Measurements from ENCODE around the gene TBX3.

The TBX3 gene

DNA sequence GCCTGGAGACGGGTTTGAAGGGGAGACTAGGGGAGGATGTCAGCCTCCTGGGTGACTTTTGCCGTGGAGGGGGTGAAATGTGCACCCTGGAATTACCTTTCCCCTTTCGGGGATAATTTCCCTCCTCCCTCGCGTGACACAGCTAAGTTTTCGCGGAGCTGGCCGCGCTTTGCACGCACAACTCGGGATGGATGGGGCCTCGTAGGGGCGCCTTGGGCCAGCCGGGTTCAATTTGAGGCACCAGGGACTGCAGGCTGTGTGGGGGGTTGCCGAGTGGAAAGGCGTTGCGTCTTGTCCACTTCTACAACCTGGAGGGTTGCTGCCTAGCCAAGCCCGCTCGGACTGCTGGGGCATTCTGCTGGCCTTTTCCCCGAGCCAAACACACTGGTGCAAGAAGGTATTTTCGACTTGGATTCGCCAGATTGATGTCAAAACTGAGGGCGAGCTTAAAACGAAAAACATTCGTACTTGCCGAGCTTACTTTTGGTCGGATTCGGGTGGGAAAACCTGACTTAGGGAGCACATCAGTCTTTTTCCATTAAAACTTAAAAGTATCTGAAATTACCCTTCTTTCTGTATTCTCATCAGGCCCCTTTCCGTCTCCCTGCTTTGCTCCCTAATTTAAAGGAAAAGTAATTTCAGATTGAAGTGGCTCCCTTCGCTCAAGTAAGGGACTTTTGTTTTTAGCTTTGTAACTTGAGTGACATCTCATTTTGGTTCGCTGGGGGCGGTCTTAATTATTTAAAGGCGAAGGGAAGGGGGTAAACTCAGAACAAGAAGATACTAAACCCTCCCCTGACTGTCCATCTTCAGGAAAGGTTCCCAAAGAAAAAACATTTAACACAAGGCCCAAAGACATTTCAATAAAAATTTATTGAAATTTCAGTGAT, 14.3 kb downstream of the TBX3 start:
- in situ Hi-C loops (cut with HindIII; ENCODE audit: low sequenced_read_pairs), result no loop called here

DNA sequence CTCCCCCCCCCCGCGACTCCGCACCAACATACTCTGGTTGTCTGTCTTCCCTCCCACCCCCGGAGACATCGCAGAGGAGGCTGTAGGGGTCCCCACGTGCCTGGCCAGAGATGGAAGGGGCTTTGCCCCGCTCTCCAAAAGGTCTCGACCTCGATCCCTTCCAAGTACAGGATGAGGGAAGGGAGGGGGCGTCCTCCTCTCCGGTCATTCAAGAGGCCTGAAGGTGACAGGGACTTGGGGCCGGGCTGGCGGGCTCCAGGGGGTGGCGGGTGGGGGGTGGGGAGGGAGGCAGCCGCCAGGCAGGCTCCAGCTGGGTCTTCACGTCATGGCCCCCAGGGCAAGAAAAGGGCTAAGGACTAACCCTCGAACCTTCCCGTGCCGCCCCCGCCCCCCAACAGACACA, 15.1 kb downstream of the TBX3 start:
- in situ Hi-C loops (cut with HindIII; ENCODE audit: low sequenced_read_pairs), result no loop called here

DNA sequence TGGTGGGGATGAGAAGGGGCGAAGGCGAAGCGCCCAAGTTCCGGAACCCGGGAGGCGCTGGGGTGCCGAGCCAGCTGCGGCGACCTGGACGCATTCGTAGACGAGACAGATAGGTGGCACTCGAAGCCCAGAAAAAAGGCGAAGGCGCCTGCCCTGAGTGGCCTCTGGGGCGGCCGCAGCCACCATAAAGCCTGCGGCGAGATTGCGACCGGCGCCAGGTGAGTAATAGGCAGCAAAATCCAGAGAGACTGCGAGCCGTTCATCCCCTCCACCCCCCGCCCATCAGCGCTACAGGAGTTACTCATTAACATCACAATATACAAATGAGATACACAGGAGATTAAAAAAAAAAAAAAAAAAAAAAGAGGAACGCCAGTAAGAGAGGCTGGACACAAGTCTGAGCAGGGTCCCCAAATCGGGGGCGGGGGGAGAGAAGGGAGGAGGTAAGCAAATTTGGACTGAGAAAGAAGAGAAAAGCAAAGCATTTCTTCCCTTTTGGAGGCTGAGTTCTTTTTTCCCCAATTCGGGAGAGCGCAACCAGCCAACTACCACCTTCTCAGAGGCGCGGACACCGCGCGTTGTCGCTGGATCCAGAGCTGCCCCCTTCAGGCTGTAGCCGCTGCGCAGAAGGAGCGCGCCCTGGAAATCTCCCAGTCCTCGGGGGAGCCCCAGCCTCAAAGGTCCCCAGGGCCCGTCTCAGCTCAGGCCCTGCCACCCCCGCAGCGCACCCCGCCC, 15.7 kb downstream of the TBX3 start:
- in situ Hi-C loops (cut with HindIII; ENCODE audit: low sequenced_read_pairs), result no loop called here

DNA sequence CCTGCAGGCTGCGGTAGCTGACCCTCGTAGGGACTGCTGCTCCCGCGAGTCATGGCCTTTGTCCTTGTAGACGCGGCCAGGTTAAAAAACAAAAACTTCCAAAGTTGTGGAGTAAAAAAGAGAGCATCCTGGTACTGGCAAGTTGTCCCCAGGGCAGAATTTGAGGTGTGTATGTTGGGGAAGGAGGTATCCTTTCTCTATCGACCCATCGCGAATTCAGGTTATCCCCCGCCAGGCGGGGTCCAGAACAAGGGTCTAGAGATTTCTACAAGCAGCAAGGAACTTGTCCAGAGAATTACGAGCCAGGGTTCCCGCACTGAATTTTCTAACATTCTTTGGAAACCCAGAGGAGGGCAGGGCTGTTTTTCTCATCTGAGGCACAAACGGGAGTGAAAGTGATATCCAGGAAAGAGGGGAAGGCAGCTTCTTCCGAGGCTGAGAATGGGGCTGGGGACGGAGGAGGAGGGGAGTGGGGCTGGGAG, 16.3 kb downstream of the TBX3 start:
- in situ Hi-C loops (cut with HindIII; ENCODE audit: low sequenced_read_pairs), result no loop called here

DNA sequence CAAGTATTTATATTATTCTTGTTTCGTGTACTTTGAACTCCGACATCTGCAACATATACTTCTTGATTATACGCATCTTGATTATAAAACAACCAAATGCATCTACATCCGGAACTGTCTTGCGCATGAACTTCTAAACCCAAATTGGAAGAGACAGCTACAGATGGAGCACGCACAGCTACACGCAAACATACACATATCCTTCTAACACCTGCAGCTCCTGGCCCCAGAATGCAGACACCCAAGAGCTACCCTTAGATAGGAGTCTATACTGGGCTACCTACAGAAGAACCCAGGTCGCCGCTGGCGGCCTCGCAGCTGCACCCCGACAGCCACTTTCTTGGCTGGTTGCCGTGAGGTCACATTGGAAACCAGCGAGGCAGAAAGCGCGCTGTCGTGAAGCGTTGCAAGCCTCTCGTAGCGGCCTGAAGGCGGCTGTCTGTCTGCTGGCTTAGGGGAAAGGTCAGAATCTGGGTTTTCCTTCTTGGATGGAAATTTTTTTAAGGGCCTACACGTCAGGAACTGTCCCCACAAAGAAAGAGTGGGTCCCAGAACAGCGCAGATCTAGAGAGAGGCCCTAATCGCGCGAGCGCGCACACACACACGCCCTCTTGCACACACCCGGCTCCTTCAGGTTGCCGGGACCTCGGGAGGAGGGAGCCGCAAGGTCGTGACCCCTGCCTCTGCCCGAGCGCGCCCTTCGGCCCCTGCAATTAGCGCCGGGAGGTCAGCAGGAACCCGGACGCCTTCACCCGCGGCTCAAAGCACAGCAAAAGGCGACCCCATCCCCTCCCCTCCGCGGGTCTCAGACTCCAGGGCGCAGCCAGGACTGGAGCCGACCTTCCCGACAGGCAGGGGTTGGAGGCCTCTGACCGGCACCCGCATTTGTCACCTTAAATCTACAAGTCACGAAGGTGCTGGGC, 17.0 kb downstream of the TBX3 start:
- in situ Hi-C loops (cut with HindIII; ENCODE audit: low sequenced_read_pairs), result no loop called here

DNA sequence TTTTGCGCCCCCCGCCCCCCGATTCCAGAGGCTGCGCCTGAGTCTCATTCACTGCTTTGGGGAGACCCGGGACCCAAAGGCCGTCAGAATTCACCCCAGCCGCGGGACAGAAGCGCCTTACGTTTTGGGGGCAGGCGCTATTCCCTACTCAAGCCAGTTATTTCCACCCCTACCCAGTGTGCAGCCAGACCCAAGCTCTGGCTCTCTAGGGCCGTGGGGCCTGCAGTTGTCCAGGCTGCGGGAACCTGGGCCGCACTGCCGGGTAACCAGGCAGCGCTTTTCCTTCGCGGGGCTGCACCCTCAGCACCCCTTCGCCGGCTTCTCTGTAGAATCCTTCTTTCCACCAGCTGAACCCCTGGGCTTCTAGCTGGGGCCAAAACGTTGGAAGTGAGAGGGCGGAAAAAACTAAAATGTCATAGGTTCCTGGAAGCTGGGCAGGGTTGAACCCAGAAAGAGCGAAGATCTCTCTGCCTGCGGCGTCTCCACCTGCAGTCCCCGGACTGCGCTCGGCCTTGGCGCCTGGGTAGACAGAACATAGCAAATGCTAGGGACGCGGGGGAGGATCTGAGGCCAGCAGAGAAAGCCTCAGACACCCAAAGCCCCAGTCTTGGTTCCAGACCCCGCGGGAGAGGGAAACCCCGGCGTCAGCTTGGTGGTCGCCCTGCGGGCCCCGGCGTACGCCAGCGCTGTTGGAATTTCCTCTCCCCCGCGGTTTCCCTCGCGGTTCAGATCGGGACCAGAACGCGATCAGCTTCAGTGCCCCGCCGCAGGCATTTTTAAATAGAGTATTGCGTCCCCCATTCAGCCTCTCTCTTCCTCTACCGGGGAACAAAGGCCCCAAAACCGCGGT, 18.3 kb downstream of the TBX3 start:
- in situ Hi-C loops (cut with HindIII; ENCODE audit: low sequenced_read_pairs), result no loop called here

DNA sequence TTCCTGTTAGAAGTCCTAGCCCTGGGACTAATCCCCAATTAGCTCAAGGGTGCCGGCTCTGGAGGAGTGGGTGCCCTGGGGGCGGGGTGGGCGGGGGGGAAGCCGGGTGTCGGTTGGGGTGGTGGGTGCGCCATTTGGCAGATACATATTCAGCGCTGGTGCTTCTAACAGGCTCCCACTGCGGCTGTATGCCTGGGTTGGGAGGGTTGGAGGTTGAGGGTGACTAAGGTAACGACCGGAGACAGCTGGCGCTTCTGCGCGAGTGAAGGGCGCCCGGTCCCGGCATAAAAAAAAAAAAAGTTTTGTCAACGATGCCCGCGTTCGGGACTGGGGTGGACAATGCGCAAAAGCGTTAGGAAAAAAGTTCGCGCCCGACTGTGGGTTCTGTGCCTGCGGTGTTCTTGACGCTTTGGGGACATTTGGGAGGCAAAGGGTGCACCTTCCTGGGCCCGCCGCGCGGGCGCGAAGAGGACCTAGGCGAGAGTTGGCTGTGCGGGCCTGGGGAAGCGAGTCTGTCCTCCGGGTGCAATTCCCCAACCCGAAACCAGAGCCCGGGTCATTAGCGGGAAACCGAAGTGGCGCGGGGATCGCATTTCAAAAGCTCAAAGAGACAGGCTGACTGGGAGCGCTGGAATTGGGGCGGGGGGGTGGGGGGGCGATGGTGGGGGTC, 19.2 kb downstream of the TBX3 start:
- in situ Hi-C loops (cut with HindIII; ENCODE audit: low sequenced_read_pairs), result no loop called here

DNA sequence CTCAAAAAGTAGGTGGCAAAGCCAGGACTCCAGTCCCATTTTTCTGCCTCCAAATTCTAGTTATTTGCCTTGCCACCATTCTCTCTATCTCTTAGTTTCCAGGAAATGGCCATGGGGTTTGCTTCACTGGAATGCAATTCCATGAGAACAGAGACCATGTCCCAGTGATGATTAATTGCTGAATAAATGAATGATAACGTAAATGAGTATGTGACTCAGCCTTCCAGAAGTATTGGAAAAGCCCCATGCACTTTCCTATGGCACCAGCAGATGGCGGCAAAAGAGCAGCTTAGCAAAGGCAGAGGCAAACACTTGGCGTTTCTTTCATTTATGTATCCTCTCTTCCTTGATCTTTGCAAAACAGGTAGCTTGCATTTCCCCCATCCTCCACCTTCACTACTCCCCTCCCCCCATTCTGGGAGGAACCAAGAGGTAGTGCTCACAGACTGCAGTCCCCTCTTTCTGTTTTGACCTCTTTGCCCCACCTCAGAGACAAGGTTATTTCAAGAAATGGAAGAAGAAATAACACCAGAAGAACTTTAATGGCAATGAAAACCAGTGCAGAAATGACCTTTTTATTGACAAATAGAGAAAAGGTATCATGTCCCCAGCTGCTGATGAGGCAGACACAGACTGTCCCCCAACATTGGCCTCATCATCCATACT, 21.3 kb downstream of the TBX3 start:
- in situ Hi-C loops (cut with HindIII; ENCODE audit: low sequenced_read_pairs), result no loop called here

DNA sequence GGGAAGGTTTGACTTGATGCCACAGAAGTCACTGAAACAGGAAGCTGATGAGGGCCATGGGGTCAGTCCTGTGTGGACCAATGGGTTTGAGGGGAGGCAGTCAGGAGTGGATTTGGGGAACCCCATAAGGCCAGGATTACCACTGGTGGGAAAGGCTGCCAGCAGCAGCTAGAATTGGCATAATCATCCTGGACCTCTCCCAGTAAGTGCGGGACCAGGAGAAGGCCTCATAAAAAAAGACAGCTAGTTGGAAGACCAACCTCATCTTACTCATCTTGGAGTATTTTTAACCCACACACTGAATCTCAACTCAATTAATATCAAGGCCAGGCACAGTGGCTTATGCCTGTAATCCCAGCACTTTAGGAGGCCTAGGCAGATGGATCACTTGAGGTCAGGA, 22.7 kb downstream of the TBX3 start:
- in situ Hi-C loops (cut with HindIII; ENCODE audit: low sequenced_read_pairs), result no loop called here

DNA sequence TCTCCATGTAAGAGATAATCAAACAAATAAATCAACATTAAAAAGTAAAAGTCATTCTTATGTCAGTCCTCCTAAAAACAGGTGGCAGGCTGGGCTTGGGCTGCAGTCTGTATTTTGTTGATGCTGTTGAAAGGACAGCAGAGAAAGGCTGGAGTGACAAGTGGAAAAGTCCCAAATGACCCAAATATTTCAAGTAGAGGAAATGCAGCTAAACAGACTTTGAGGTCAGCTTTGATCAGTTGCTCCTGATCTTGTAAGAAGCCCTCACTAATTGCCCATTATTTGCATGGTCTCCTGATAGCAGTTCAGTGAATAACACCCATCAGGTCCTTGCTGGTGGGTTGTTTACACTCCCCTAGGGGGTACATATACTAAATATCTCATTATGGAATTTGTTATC, 24.9 kb downstream of the TBX3 start:
- in situ Hi-C loops (cut with HindIII; ENCODE audit: low sequenced_read_pairs), result no loop called here

DNA sequence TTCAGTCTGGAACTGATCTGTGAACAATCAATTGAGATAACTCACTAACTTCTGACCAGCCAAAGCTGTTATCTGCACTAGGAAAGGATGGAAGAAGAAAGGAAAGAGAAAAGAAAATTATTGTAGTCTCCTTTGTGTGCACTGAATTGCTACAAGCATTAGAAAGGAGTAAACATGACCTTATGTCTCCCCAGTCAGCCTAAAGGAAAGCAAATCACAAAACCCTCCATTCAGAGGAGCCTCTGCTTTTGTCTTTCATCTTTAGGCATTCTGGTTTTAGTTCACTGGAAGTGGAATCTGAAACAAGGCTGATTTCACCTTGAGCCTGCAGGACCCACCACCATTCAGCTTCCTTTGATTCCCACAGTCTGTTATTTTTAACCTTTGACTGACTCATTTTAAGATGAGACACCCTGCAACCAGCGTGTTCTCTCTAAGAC, 26.0 kb downstream of the TBX3 start:
- in situ Hi-C loops (cut with HindIII; ENCODE audit: low sequenced_read_pairs), result no loop called here

DNA sequence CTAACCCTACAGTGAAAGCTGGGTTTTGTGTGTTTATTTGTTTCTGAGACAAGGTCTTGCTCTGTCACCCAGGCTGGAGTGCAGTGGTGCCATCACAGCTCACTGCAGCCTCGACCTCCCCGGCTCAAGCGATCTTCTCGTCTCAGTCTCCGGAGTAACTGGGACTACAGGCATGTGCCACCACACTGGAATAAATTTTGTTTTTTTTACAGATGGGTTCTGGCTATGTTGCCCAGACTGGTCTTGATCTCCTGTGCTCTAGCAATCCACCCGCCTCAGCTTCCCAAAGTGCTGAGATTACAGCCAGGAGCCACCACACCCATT, 26.4 kb downstream of the TBX3 start:
- in situ Hi-C loops (cut with HindIII; ENCODE audit: low sequenced_read_pairs), result no loop called here

DNA sequence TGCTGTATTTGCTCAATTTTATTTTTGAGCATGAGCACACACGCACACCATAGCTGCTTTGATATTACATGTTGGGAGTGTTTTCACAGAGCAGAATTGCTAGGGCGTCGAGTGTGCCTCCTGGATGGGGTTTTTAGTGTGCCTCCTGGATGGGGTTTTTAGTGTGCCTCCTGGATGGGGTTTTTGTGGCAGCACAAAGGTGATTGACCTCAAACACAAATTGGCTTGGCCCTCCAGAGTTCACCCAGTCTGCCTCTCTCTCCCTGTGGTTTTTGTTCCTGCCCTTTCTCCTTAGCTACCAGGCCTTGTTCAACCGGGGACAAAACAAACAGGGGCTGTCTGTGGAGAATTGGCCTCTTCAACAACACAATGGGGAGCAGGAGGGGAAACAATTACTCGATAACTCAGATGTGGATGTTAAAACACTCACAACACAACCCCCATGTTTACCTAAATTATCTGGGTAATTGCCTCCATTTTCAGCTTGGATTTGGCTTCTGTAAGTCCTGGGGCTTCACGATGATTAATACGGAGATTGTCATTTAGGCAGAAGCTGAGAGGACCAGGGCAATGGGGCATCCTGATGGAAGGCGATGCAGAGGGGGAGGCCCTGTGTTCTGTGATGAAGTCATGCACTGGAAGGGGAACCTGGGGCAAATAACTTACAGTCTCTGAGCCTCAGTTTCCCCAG, 26.9 kb downstream of the TBX3 start:
- in situ Hi-C loops (cut with HindIII; ENCODE audit: low sequenced_read_pairs), result no loop called here

DNA sequence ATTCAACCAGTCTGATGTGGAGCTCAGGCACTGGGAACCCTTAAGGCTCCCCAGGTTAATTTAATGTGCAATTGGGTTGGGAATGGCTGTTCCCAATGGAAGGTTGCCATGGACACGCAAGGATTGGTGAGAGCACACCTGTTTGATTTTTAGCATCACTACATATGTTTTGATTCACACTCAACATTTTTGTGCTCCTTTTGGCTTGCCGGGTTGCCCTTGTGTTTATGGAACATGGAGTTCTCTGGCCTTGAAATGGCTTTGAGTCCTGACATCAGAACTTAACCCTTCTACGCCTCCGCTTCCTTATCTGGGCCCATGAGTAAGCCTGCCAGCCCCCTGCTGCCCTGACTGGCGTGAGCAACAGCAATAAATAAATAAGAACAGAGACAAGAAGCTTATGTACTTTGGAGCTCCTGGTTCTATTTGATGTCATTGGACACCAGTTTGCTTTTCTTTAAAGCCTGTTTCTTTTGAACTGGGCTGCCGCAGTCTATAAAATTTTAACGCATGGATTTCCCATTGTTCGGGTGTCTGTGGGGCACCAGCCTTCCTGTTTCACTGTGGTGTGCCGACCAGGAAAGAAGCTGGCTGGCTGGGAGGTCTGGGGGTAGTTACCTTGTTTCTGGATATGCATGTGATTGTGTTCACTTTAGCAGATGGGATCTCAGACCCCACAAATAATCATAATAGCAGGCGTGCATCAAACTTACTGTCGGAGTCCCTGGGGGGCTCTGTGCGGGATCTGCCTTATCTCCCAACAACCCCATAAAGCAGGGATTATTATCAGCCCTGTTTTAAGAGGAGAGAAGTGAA, 27.8 kb downstream of the TBX3 start:
- in situ Hi-C loops (cut with HindIII; ENCODE audit: low sequenced_read_pairs), result no loop called here

DNA sequence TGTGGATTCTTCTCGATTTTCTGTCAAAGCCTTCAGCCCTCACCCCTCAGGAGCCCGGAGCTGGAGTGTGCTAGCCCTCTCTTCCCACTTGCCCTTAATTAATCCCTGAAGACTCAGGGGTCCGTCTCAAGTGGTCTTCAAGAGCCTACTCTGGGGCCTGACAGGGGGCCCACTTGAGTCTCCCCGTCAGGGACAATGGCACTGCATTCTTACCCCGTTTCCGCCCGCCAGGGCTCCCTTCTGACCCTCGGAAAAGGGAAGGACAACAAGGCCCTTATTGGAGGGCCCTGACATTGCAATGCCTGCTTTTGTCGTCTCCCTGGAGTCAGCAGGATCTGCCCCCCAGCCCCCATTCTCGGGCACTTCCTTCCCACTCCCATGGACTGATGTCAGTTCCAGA, 34.4 kb downstream of the TBX3 start:
- in situ Hi-C loops (cut with HindIII; ENCODE audit: low sequenced_read_pairs), result no loop called here

DNA sequence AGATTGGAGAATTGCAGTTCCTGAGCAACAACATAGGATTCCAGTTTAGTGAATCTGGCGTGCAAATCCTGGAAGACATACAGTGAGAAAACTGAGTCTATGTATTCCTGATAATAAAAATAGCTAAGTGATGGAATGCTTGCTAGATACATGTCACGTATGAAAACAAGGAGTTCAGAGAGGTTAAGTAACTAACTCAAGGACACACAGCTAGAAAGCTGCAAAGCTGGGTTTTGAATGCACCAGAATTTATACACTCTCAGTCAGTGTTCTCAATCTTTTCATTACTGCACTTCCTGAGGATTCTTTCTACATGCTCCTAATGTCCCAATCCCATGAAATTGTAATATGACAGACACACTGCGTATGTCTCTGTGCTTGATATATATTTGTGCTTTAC, 35.3 kb downstream of the TBX3 start:
- in situ Hi-C loops (cut with HindIII; ENCODE audit: low sequenced_read_pairs), result no loop called here

DNA sequence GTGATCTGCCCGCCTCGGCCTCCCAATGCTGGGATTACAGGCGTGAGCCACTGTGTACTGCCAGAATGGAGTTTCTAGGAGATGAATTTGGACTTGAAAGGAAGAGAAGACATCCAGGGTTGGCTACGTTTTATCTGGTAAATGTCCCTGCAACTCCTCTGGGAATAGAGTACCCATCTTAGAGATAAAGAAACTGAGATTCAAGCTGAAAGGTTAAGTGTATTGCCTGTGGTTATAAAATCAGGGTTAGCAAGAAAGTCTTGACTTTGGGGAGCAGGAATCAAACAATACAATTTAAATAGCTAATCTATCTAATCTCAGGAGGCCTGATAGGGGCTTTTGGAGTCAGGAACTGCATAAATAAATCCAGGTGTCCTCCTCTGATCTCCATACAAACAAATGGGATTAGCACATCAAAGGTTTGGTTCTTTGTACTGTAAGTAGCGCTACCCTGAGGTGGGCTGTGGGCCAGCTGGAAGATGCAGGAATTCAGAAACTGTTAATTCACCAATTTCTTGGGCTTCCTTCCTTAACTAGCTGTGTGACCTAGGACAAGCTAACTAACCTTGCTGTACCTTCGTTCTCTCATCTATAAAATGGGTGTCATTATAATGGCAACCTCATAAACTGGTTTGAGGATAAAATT, 45.1 kb downstream of the TBX3 start:
- in situ Hi-C loops (cut with HindIII; ENCODE audit: low sequenced_read_pairs), result no loop called here

All from DLD1 (cell line).